ENCODE data around the gene EEF2KMT.
A peak's percentile ranks its signal among the peaks of the same experiment; 100 is the strongest.

Gene EEF2KMT

DNA sequence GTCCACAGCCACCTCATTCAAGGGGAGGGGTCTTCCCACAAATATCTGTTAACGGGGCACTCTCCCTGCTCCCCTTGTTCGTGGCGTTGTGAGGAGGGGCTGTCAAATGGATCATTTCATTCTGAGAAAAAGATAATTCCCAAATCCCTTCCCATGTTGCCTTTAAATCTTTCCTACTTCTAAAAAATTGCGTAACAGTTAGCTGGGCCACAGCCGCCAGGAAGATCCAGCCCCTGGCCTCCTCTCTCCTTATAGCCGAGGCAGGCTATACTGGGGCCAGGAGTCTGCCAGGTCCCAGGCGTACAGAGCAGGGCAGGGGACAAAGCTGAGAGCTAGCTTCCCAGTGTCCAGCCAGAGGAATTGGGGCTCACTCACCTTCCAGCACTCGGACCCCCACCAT, 32.3 kb downstream of the EEF2KMT start:
- no peaks in the 10 kb centered on the region for H4K20me1 ChIP-seq
- no peak overlapping the region for H3K9ac ChIP-seq
- H3K4me3 ChIP-seq: no peak overlapping the region
- H3K27ac ChIP-seq: no peak overlapping the region
- no peaks in the 10 kb centered on the region for H3K27me3 ChIP-seq
- H3K4me1 ChIP-seq: peaks cover 20% of the 10 kb centered on the region
- H3K4me2 ChIP-seq: no peak overlapping the region
- no peaks in the 10 kb centered on the region for H3K36me3 ChIP-seq
- peak; percentile 58; the same call in 1 of the 2 replicates for TF ChIP-seq Cebpa-rat (IDR thresholded peaks at IDR 0.05)
- no peaks in the 10 kb centered on the region for H3K9me3 ChIP-seq

GRCh38 chr16:5064915-5065314, 32.7 kb downstream of the EEF2KMT start:
- no peaks in the 10 kb centered on the region for H3K27me3 ChIP-seq
- H3K36me3 ChIP-seq: no peaks in the 10 kb centered on the region
- H3K9ac ChIP-seq: no peak overlapping the region
- H3K27ac ChIP-seq: no peak overlapping the region
- no peak for TF ChIP-seq Cebpa-rat (IDR thresholded peaks at IDR 0.05)
- H3K4me2 ChIP-seq: no peak overlapping the region
- no peaks in the 10 kb centered on the region for H4K20me1 ChIP-seq
- no peak overlapping the region for H3K4me3 ChIP-seq
- H3K9me3 ChIP-seq: no peaks in the 10 kb centered on the region
- peaks cover 20% of the 10 kb centered on the region for H3K4me1 ChIP-seq

DNA sequence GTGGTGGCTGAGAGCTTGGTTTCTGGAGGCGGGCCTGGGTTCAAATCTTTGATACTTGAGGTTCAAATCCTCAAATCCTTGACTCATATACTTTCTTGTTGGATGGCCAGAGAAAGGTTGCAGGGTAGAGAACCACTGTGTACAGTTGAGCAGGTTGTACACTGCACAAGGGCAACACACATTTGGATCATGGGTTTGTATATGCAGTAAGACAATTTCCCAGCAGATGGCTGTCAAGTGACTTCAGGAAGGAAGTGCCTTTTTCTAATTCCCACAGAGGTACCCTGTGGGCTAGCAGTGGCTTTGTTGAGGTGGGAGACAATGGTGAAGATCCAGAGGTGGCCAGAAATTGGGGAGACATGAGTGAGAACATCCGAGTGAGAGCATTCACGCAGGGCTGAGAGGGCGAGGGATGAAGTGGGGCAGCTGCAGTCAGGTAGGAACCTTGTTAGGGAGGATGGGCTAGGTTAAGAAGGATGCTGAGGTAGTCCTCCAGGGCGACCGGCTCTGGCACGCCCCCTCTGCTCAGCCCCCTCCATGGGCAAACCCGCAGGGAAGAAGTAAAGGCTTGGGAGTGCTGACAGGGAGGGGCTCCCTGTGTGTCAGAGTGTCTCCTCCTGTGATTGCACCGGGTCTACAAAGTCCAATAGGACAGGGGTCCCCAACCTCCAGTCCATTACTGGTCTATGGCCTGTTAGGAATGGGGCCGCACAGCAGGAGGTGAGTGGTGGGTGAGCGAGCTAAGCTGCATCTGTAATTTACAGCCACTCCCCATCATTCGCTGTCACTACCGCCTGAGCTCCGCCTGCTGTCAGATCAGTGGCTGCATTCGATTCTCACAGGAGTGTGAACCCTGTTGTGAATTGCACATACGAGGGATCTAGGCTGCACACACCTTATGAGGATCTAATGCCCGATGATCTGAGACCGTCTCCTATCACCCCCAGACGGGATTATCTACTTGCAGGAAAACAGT, 34.5 kb downstream of the EEF2KMT start:
- Histone ChIP-seq H4K20me1 (no peaks in the 10 kb centered on the region), H3K9ac (no peak overlapping the region), H3K36me3 (no peaks in the 10 kb centered on the region), H3K27ac (no peak overlapping the region), H3K9me3 (no peaks in the 10 kb centered on the region), H3K27me3 (no peaks in the 10 kb centered on the region), H3K4me2 (peak overlapping the region; percentile 62), H3K4me3 (no peak overlapping the region), H3K4me1 (peaks cover 28% of the 10 kb centered on the region)
- no peak for TF ChIP-seq Cebpa-rat (IDR thresholded peaks at IDR 0.05)

DNA sequence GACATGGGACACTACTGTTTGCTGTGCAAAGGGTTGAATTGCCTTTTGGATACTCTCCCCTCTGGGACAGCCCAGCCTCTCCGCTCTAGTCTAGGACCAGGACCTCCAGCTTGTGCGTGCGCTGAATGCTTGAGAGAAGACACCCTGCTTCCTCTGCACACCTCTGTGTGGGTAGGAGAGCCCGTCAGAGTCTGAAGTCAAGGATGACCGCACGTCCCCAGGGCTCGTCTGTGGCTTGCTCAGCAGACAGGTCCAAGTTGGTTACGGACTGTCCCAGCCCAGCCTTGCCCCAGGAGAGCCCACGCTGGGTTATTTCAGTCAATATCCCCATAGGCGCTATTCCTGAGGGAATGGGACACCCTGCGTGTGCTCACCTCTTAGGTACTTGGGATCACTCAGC, 35.5 kb downstream of the EEF2KMT start:
- H3K4me3 ChIP-seq: no peak overlapping the region
- no peaks in the 10 kb centered on the region for H3K36me3 ChIP-seq
- no peaks in the 10 kb centered on the region for H3K27me3 ChIP-seq
- peak overlapping the region; percentile 62 for H3K4me2 ChIP-seq
- H3K4me1 ChIP-seq: peaks cover 28% of the 10 kb centered on the region
- 0 out of 2 replicates have a peak overlapping the region, but pooled peaks have one; percentile 20 for H3K9ac ChIP-seq
- H3K27ac ChIP-seq: no peak overlapping the region
- TF ChIP-seq Cebpa-rat (IDR thresholded peaks at IDR 0.05): no peak
- no peaks in the 10 kb centered on the region for H3K9me3 ChIP-seq
- H4K20me1 ChIP-seq: no peaks in the 10 kb centered on the region

DNA sequence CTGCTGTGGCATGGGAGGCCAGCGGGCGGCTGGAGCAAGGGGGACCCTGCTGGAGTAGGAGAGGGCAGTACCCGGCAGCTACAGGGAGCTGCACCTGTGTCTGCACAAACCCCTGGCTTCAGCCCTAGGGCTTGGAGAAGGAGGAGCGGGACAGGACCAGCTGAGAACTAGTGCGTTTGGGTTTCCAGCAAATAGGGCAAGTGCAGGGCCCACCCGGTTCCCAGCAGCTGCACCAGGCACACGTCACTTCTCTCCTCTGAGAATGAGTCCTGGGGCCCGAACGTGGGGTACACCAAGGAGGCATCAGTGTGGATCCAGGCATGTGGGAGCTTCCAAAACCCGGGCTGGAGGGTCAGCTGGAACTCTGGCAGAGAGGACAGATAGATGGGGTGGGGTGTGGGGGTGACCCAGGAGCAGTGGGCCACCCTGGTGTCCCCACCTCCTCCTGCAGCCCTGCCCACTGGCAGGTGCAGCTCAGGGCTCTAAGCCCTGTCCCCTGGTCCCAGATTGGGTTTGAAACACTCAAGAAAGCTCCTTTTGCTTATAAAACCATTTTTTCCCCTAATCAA, 37.4 kb downstream of the EEF2KMT start:
- Histone ChIP-seq H3K9ac (no peak overlapping the region), H3K4me3 (no peak overlapping the region), H3K4me2 (no peak overlapping the region), H3K27me3 (no peaks in the 10 kb centered on the region), H3K36me3 (no peaks in the 10 kb centered on the region), H4K20me1 (no peaks in the 10 kb centered on the region), H3K4me1 (peaks cover 28% of the 10 kb centered on the region), H3K27ac (no peak overlapping the region), H3K9me3 (no peaks in the 10 kb centered on the region)
- TF ChIP-seq Cebpa-rat (IDR thresholded peaks at IDR 0.05): no peak

GRCh38 chr16:5059386-5060072, 38.1 kb downstream of the EEF2KMT start:
- peaks cover 28% of the 10 kb centered on the region for H3K4me1 ChIP-seq
- H3K36me3 ChIP-seq: no peaks in the 10 kb centered on the region
- H3K9me3 ChIP-seq: no peaks in the 10 kb centered on the region
- no peaks in the 10 kb centered on the region for H3K27me3 ChIP-seq
- H4K20me1 ChIP-seq: no peaks in the 10 kb centered on the region
- no peak overlapping the region for H3K9ac ChIP-seq
- H3K4me3 ChIP-seq: no peak overlapping the region
- TF ChIP-seq Cebpa-rat (IDR thresholded peaks at IDR 0.05): no peak
- H3K27ac ChIP-seq: no peak overlapping the region
- no peak overlapping the region for H3K4me2 ChIP-seq

DNA sequence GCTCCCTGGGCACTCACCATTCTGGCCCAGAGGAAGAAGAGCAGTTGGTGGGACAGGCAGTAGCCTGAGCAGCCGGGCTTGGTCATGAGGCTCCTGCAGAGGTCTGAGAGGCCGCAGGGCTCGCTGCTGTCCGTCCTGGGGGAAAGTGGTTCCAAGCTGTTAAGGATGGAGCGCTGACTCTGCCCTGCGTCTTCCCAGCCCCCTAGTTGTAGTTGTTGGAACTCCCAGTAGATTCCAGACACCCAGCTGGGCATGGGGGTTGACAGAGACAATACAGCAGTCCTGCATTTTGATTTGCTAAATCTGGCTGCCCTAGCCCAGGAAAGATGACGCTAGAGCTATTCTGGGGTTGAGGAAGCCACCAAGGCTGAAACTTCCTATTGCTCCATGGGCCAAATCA, 39.1 kb downstream of the EEF2KMT start:
- H3K27ac ChIP-seq: no peak overlapping the region
- no peak overlapping the region for H3K4me3 ChIP-seq
- TF ChIP-seq Cebpa-rat (IDR thresholded peaks at IDR 0.05): no peak
- no peaks in the 10 kb centered on the region for H4K20me1 ChIP-seq
- H3K9ac ChIP-seq: no peak overlapping the region
- peak overlapping the region; percentile 57 for H3K4me2 ChIP-seq
- H3K36me3 ChIP-seq: no peaks in the 10 kb centered on the region
- H3K9me3 ChIP-seq: no peaks in the 10 kb centered on the region
- peaks cover 28% of the 10 kb centered on the region for H3K4me1 ChIP-seq
- H3K27me3 ChIP-seq: no peaks in the 10 kb centered on the region

DNA sequence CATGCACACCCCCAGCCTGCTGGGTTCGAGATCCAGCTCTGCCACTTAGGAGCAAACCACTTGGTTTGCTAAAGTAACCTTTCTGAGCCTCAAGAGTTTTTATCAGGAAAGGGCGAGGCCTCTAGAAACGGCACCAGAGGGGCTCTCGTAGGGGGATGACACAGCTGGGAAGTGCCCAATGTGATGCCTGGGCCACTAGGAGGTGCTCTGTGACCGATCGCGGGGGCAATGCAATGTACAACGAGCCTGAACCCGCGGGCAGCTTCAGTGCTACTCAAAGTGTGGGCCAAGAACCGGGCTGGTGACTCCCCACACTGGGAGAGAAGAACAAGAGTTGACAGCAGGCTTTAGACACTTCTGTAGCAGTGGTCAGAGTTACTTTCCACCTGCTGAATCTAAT, 41.2 kb downstream of the EEF2KMT start:
- Histone ChIP-seq H3K27ac (no peak overlapping the region), H4K20me1 (no peaks in the 10 kb centered on the region), H3K4me1 (peaks cover 9% of the 10 kb centered on the region), H3K9ac (no peak overlapping the region), H3K36me3 (no peaks in the 10 kb centered on the region), H3K27me3 (no peaks in the 10 kb centered on the region), H3K4me2 (no peak overlapping the region), H3K9me3 (no peaks in the 10 kb centered on the region), H3K4me3 (no peak overlapping the region)
- no peak for TF ChIP-seq Cebpa-rat (IDR thresholded peaks at IDR 0.05)

DNA sequence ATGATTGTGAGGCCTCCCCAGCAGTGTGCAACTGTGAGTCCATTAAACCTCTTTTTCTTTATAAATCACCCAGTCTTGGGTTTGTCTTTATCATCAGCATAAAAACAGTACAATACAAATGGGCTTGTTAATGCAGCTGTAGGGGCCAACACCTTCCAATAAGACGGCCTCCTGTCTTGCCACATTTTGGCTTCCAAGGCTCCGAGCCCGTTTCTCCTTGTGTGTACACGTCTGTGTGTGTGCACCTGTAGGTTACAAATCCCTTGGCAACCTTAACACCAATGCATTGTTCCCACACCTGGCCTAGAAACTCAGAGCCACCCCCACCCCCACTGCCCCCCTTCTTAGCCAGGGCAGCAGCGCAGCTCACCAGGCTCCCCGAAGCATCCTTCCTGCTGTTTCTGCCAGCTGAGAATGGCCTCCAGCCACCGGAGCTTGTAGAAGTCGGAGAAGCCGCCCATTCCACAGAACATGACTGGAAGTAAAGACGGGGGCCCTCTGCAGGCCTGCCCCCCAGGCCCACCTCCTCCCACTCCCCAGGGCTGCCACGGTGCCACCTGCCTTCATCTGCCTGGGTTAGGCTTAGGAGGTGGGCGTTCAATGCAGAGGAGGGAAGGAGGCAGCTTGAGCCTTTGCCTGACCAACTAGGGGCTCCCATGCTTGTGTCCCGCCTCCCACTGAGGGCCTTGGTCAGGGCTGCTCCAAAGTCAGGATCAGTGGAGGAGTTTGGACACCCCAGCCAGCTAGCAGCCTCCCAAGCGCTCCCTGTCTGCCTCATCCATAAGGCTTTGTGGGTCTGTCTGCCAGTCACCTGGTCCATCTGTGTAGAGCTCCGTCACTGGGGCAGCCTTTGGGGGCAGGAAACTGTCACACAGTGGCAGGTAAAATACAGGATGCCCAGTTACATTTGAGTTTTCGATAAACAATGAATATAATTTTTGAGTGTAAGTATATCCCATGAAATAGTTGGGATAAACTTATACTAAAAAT, 42.4 kb downstream of the EEF2KMT start:
- no peak overlapping the region for H3K27ac ChIP-seq
- H3K36me3 ChIP-seq: no peaks in the 10 kb centered on the region
- no peaks in the 10 kb centered on the region for H3K9me3 ChIP-seq
- no peak for TF ChIP-seq Cebpa-rat (IDR thresholded peaks at IDR 0.05)
- H3K9ac ChIP-seq: no peak overlapping the region
- H4K20me1 ChIP-seq: no peaks in the 10 kb centered on the region
- no peak overlapping the region for H3K4me2 ChIP-seq
- H3K27me3 ChIP-seq: no peaks in the 10 kb centered on the region
- peaks cover 8% of the 10 kb centered on the region for H3K4me1 ChIP-seq
- H3K4me3 ChIP-seq: no peak overlapping the region
